Astrocyte (in vitro differentiated cells and primary cell): Measurements from ENCODE around the gene SIGLEC9. TPM values are rescaled to one million over a fixed set of nuclear protein-coding genes. Genes with fewer than 3 reads are reported as not detected.

Source experiments
- DNase-seq: peaks from one replicate; pipeline ENCODE4 v3.0.0-alpha.2; 2010; ENCODE audit warnings: low read depth
- FAIRE-seq: peaks from 2 replicates; lab custom pipeline; 2011; peaks lifted over from hg19 to GRCh38; lab: Jason Lieb, UNC
- H2AFZ ChIP-seq: 2 replicates; pipeline ENCODE4 v1.6.0; 2012; ENCODE audit warnings: low read depth, low read length, inconsistent platforms
- H3K27ac ChIP-seq: 2 replicates; pipeline ENCODE4 v1.5.1; 2011; ENCODE audit warnings: low read depth, low read length, inconsistent platforms
- H3K27me3 ChIP-seq: 2 replicates; pipeline ENCODE4 v1.6.0; 2011; ENCODE audit warnings: low read length, inconsistent platforms; ENCODE audit not compliant: insufficient read depth
- H3K36me3 ChIP-seq: 2 replicates; pipeline ENCODE4 v1.5.1; 2011; ENCODE audit warnings: low read length, inconsistent platforms; ENCODE audit not compliant: insufficient read depth
- H3K4me1 ChIP-seq: 2 replicates; pipeline ENCODE4 v1.5.1; 2011; ENCODE audit warnings: low read length, inconsistent platforms; ENCODE audit not compliant: insufficient read depth
- H3K4me2 ChIP-seq: 2 replicates; pipeline ENCODE4 v1.6.0; 2012; ENCODE audit warnings: low read length, inconsistent platforms
- H3K4me3 ChIP-seq: 2 replicates; pipeline ENCODE4 v1.5.1; 2011; ENCODE audit warnings: low read depth, mild to moderate bottlenecking, low read length, inconsistent platforms; ENCODE audit not compliant: insufficient read depth
- H3K79me2 ChIP-seq: 2 replicates; pipeline ENCODE4 v1.6.0; 2012; ENCODE audit warnings: mild to moderate bottlenecking, low read length, inconsistent platforms; ENCODE audit not compliant: insufficient read depth
- H3K9ac ChIP-seq: 2 replicates; pipeline ENCODE4 v1.6.0; 2012; ENCODE audit warnings: mild to moderate bottlenecking, low read length, inconsistent platforms
- H3K9me3 ChIP-seq: 2 replicates; pipeline ENCODE4 v1.5.1; 2012; ENCODE audit warnings: low read depth, mild to moderate bottlenecking, low read length, inconsistent platforms; ENCODE audit not compliant: insufficient read depth
- H4K20me1 ChIP-seq: 2 replicates; pipeline ENCODE4 v1.6.0; 2012; ENCODE audit warnings: low read length, inconsistent platforms; ENCODE audit not compliant: insufficient read depth
- H3K27ac Mint-ChIP-seq: one replicate; pipeline ENCODE4 v1.8.0; 2021; ENCODE audit warnings: mild to moderate bottlenecking, mixed read lengths; ENCODE audit not compliant: unreplicated experiment
- H3K27me3 Mint-ChIP-seq: one replicate; pipeline ENCODE4 v1.8.0; 2021; ENCODE audit warnings: low read depth, mixed read lengths; ENCODE audit not compliant: unreplicated experiment
- H3K36me3 Mint-ChIP-seq: one replicate; pipeline ENCODE4 v1.8.0; 2021; ENCODE audit warnings: low read depth, mixed read lengths; ENCODE audit not compliant: unreplicated experiment
- H3K4me1 Mint-ChIP-seq: one replicate; pipeline ENCODE4 v1.8.0; 2021; ENCODE audit warnings: low read depth, mixed read lengths; ENCODE audit not compliant: unreplicated experiment
- H3K4me3 Mint-ChIP-seq: one replicate; pipeline ENCODE4 v1.8.0; 2021; ENCODE audit warnings: mild to moderate bottlenecking, moderate library complexity, mixed read lengths; ENCODE audit not compliant: unreplicated experiment
- H3K9me3 Mint-ChIP-seq: one replicate; pipeline ENCODE4 v1.8.0; 2021; ENCODE audit warnings: mild to moderate bottlenecking, mixed read lengths; ENCODE audit not compliant: unreplicated experiment
- EZH2 ChIP-seq: IDR thresholded peaks from 2 replicates; pipeline ENCODE4 v1.6.1; 2012; ENCODE audit warnings: mild to moderate bottlenecking, low read length, inconsistent platforms; ENCODE audit not compliant: insufficient read depth
- total RNA-seq: library from RNA; stranded (reverse); gene quantifications from 2 replicates; pipeline ENCODE4 v1.2.1, GENCODE V29; 2021
- TF ChIP-seq, protein P1 (sequence below): IDR thresholded peaks from 2 replicates; pipeline ENCODE4 v1.5.1; 2011; ENCODE audit warnings: low read depth, mild to moderate bottlenecking, inconsistent platforms, low read length, moderate library complexity; ENCODE audit not compliant: insufficient read depth

Gene SIGLEC9
- total RNA-seq, 1 donor from 2014 or later: not detected

DNA sequence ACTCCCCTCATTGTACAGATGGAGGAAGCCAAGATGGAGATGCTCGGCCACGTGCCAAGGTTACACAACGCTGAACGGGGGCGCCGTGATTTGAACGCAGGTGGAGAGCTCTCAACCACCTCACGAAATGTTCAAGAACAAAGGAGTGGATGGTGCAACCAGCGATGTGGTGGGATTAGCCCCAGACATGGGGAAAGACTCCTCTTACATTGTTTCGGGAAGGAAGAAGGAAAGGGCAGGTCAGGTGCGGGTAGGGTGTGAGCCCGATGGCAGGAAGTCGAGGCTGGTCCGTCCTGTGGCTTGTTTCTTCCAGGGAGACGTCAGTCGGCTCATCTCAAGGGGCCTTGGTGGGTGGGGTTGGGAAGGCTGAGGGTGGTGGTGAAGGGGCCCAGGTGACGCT is 34.9 kb upstream of the SIGLEC9 start:
- no peak for DNase-seq
- FAIRE-seq: no peak
- H3K4me3 ChIP-seq: no peak overlapping the region
- no peak overlapping the region for H3K27ac ChIP-seq
- no peaks in the 10 kb centered on the region for H3K4me1 ChIP-seq
- H3K9me3 Mint-ChIP-seq: no peaks in the 10 kb centered on the region
- H2AFZ ChIP-seq: no peak overlapping the region
- peaks cover 37% of the 10 kb centered on the region for H3K27me3 Mint-ChIP-seq
- H3K36me3 ChIP-seq: no peaks in the 10 kb centered on the region
- H3K27ac Mint-ChIP-seq: no peak overlapping the region
- no peak overlapping the region for H3K4me2 ChIP-seq
- H3K36me3 Mint-ChIP-seq: no peaks in the 10 kb centered on the region
- H3K79me2 ChIP-seq: no peaks in the 10 kb centered on the region
- H3K4me1 Mint-ChIP-seq: peaks cover 5% of the 10 kb centered on the region
- no peak for TF ChIP-seq EZH2
- TF ChIP-seq, protein P1, sequence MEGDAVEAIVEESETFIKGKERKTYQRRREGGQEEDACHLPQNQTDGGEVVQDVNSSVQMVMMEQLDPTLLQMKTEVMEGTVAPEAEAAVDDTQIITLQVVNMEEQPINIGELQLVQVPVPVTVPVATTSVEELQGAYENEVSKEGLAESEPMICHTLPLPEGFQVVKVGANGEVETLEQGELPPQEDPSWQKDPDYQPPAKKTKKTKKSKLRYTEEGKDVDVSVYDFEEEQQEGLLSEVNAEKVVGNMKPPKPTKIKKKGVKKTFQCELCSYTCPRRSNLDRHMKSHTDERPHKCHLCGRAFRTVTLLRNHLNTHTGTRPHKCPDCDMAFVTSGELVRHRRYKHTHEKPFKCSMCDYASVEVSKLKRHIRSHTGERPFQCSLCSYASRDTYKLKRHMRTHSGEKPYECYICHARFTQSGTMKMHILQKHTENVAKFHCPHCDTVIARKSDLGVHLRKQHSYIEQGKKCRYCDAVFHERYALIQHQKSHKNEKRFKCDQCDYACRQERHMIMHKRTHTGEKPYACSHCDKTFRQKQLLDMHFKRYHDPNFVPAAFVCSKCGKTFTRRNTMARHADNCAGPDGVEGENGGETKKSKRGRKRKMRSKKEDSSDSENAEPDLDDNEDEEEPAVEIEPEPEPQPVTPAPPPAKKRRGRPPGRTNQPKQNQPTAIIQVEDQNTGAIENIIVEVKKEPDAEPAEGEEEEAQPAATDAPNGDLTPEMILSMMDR: no peak
- H3K27me3 ChIP-seq: no peaks in the 10 kb centered on the region
- H3K9me3 ChIP-seq: no peaks in the 10 kb centered on the region
- H3K4me3 Mint-ChIP-seq: no peak overlapping the region
- H4K20me1 ChIP-seq: peaks cover 9% of the 10 kb centered on the region
- no peak overlapping the region for H3K9ac ChIP-seq

DNA sequence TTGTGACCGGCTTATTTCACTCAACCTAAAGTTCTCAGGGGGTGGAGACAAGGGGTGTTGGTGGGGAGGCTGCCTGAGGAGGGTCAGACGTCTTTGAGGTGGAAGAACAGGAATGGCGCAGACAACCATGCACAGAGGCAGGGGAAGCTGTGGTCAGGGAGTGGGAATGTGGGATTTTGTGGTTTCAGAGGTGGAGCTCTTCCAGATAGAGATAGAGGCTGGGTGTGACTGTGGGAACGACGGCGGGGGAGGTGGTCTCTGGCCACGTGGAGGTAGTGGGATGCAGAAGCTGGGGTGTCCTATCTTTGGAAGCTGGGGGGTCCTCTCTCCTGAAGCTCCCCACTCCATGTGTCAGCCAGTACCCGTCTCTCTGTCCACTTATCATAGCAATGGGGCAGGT is 34.2 kb upstream of the SIGLEC9 start:
- Mint-ChIP-seq H3K36me3 (no peaks in the 10 kb centered on the region), H3K27me3 (peaks cover 37% of the 10 kb centered on the region), H3K27ac (no peak overlapping the region), H3K4me1 (peaks cover 5% of the 10 kb centered on the region), H3K9me3 (no peaks in the 10 kb centered on the region), H3K4me3 (no peak overlapping the region)
- Histone ChIP-seq H3K4me2 (no peak overlapping the region), H3K36me3 (no peaks in the 10 kb centered on the region), H3K27ac (no peak overlapping the region), H3K4me3 (no peak overlapping the region), H3K79me2 (no peaks in the 10 kb centered on the region), H3K9ac (no peak overlapping the region), H3K27me3 (no peaks in the 10 kb centered on the region), H4K20me1 (peaks cover 11% of the 10 kb centered on the region), H2AFZ (no peak overlapping the region), H3K9me3 (no peaks in the 10 kb centered on the region), H3K4me1 (no peaks in the 10 kb centered on the region)
- TF ChIP-seq EZH2: no peak
- TF ChIP-seq, protein P1: no peak
- DNase-seq (no peak), FAIRE-seq (no peak)

DNA sequence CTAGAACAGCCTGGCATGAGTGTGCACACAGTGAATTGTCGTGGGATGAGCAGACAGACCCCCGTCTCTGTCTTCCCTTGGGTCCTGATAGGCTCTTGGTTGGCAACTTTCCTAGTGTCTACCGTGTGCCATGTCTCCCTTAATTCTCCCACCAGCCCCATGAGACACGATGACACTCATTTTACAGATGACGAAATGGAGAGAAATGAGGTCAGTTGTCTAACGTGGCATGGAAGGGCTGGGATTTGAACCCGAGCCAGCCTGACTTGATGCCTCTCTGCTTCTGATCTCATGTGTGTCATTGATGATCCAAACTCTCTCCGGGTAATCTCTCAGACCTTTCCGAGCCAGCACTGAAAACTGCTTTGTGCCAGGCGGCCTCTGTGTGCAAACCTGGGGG is 33.6 kb upstream of the SIGLEC9 start:
- Histone ChIP-seq H3K27me3 (no peaks in the 10 kb centered on the region), H3K9me3 (no peaks in the 10 kb centered on the region), H3K4me2 (no peak overlapping the region), H3K4me1 (no peaks in the 10 kb centered on the region), H3K9ac (no peak overlapping the region), H2AFZ (no peak overlapping the region), H3K27ac (no peak overlapping the region), H3K36me3 (no peaks in the 10 kb centered on the region), H3K4me3 (no peak overlapping the region), H4K20me1 (peaks cover 16% of the 10 kb centered on the region), H3K79me2 (no peaks in the 10 kb centered on the region)
- Mint-ChIP-seq H3K4me3 (no peak overlapping the region), H3K27ac (no peak overlapping the region), H3K9me3 (no peaks in the 10 kb centered on the region), H3K36me3 (no peaks in the 10 kb centered on the region), H3K27me3 (peaks cover 37% of the 10 kb centered on the region), H3K4me1 (peaks cover 5% of the 10 kb centered on the region)
- TF ChIP-seq, protein P1: no peak
- TF ChIP-seq EZH2: no peak
- FAIRE-seq: no peak
- DNase-seq: no peak
